Ovary (tissue), 9 donors: ENCODE data around the gene AMBRA1. TPM values are rescaled to one million over a fixed set of nuclear protein-coding genes. Genes with fewer than 3 reads are reported as not detected.

Source experiments
- DNase-seq, 5 donors: peaks; one replicate each; pipeline ENCODE4 v3.0.0-alpha.2; 2019 to 2020
- H3K27ac ChIP-seq, 2 donors: fragments of 200-600 bp; one replicate each; pipeline versions ENCODE4 v1.5.1 to v1.8.0; 2019 to 2022
- H3K27me3 ChIP-seq: fragments of 200-600 bp; one replicate; pipeline ENCODE4 v1.8.0; 2022
- H3K36me3 ChIP-seq: fragments of 200-600 bp; sonication (generic); one replicate; pipeline ENCODE4 v1.5.1; 2019
- H3K4me1 ChIP-seq: one replicate; pipeline ENCODE4 v1.8.1; 2013; ENCODE audit warnings: mild to moderate bottlenecking, moderate library complexity; ENCODE audit not compliant: insufficient read depth
- H3K4me3 ChIP-seq: fragments of 200-600 bp; sonication (generic); one replicate; pipeline ENCODE4 v1.5.1; 2017
- H3K9me3 ChIP-seq, 2 donors: fragments of 200-600 bp in 1 of 2; sonication (generic) in 1 of 2; one replicate each; pipeline versions ENCODE4 v1.5.1 to v1.8.1; 2013 to 2019; ENCODE audit warnings: mild to moderate bottlenecking in 1 of 2, moderate library complexity in 1 of 2
- CTCF ChIP-seq, 3 donors: fragments of 450-650 bp in 2 of 3; fragments of 200-600 bp in 1 of 3; IDR thresholded peaks; one replicate each; pipeline versions ENCODE4 v1.5.1 to v1.8.0; 2016 to 2022; ENCODE audit warnings: antibody characterized with exemption in 3 of 3, mild to moderate bottlenecking in 1 of 3
- EP300 ChIP-seq: sonication (generic); formaldehyde crosslinking; IDR thresholded peaks from one replicate; pipeline ENCODE4 v1.6.1; 2017; ENCODE audit warnings: antibody characterized with exemption
- POLR2A ChIP-seq: fragments of 450-650 bp; IDR thresholded peaks from one replicate; pipeline ENCODE4 v1.6.1; 2017; ENCODE audit warnings: antibody characterized with exemption, mild to moderate bottlenecking, moderate library complexity
- WGBS, 3 donors: extraction: QIAGEN DNeasy Blood & Tissue Kit in 1 of 3; methylation state at CpG; one replicate each; pipeline versions ENCODE4 v1.1.5 to v1.1.7; 2013 to 2017; 5-methylcytosine and 5-hydroxymethylcytosine counted together
- intact Hi-C, 4 donors: fragments of 100-400 bp; cut with DNase I; formaldehyde crosslinking; loops; one replicate each; pipeline versions ENCODE4 v1.11.0 to v1.15.1; 2022 to 2023
- polyA plus RNA-seq, 2 donors: library from polyadenylated mRNA; stranded (reverse); fragments of 200-250 nt in 1 of 2; fragments of 350-450 nt in 1 of 2; fragmentation: Illumina TruSeq in 1 of 2; extraction: RNeasy Lipid Tissue Mini Kit (QIAGEN cat#74804) in 1 of 2; gene quantifications; one replicate each; pipeline ENCODE4 v1.2.3, GENCODE V29; 2013 to 2014
- total RNA-seq, 7 donors: library from RNA; depleted of rRNA in 2 of 7; stranded (reverse); fragments of >200 nt in 2 of 7; fragmentation: NEBNext Ultra II Directional in 3 of 7; extraction: Animal tissue kit (Norgen Biotek cat#: 25700) in 3 of 7; gene quantifications; one replicate each; pipeline versions ENCODE4 v1.1.0 to v1.2.4, GENCODE V29; 2016 to 2023
- donor health status: DM: no; HTN: no; CAD: no; lungs with moderate emphysema.
- donor health status: DM: no; HTN: no; CAD: no.
- donor health status: Bipolar disorder and iron deficiency.
- donor health status: DM: yes; HTN: yes; CAD: no.
- donor health status: DM: no; HTN: no; CAD: no.
- donor health status: DM: yes; HTN: yes; CAD: no.

AMBRA1 gene
- total and polyA plus RNA-seq, 9 donors: 18.7 to 38.1 (median 30.1) TPM

GRCh38 chr11:46393231-46393616, 200.6 kb downstream of the AMBRA1 start:
- H3K4me1 ChIP-seq: peaks cover 19% of the 10 kb centered on the region
- no peak for TF ChIP-seq POLR2A
- no peak for TF ChIP-seq CTCF (IDR thresholded peaks at IDR 0.05)
- no peak for TF ChIP-seq EP300
- intact Hi-C loops: loop anchor here in 1 of 4 donors (10.0 kb wide), 1 partner anchor 222 kb away; the partner anchor contains the start of genes ATG13 and HARBI1
- WGBS, 3 donors: 38 to 44% (median 44%) methylated on average over 4 of the region's 4 CpGs
- no peaks in the 10 kb centered on the region for H3K9me3 ChIP-seq
- peaks cover 4% of the 10 kb centered on the region for H3K27me3 ChIP-seq
- DNase-seq: no peak
- H3K36me3 ChIP-seq: no peaks in the 10 kb centered on the region
- H3K27ac ChIP-seq: no peak overlapping the region
- no peak overlapping the region for H3K4me3 ChIP-seq

GRCh38 chr11:46392421-46393230, 201.2 kb downstream of the AMBRA1 start:
- TF ChIP-seq POLR2A (no peak), EP300 (no peak)
- peak; percentile 80 to 92 (median 87) for DNase-seq
- WGBS, 3 donors: 1 to 3% (median 2%) methylated on average over 53 to 71 of the region's 71 CpGs
- H3K36me3 ChIP-seq: no peaks in the 10 kb centered on the region
- H3K27me3 ChIP-seq: peaks cover 4% of the 10 kb centered on the region
- no peak overlapping the region for H3K4me3 ChIP-seq
- intact Hi-C loops: loop anchor here in 1 of 4 donors (10.0 kb wide), 1 partner anchor 222 kb away; the partner anchor contains the start of genes ATG13 and HARBI1
- H3K9me3 ChIP-seq: no peaks in the 10 kb centered on the region
- no peak overlapping the region for H3K27ac ChIP-seq
- peaks cover 19% of the 10 kb centered on the region for H3K4me1 ChIP-seq

- Histone ChIP-seq H3K4me1 (peaks cover 19% of the 10 kb centered on the region), H3K9me3 (no peaks in the 10 kb centered on the region), H3K4me3 (peak within 1 kb of the TSS; percentile 17), H3K36me3 (no peaks in the 10 kb centered on the region), H3K27ac (no peak within 1 kb of the TSS), H3K27me3 (peaks cover 4% of the 10 kb centered on the region)
- intact Hi-C loops: loop anchor here in 1 of 4 donors (10.0 kb wide), 1 partner anchor 223 kb away; the partner anchor contains the start of genes ATG13 and HARBI1
- peak in 1 of 5 donors; percentile 53 for DNase-seq
- WGBS, 3 donors: 0 to 1% (median 1%) methylated on average over 4 to 123 of the region's 123 CpGs
- TF ChIP-seq POLR2A (no peak), CTCF (IDR thresholded peaks at IDR 0.05) (no peak), EP300 (no peak)
Measured at GRCh38 chr11:46391578-46392420, 202.0 kb downstream of the AMBRA1 start, which contains the start of gene CHRM4. Gene CHRM4, minus strand, starts transcription at chr11:46391776. Its CDS starts 5,219 bp downstream, at chr11:46386557.

- no peak overlapping the region for H3K27ac ChIP-seq
- H3K4me3 ChIP-seq: no peak overlapping the region
- TF ChIP-seq EP300 (no peak), CTCF (IDR thresholded peaks at IDR 0.05) (no peak), POLR2A (no peak)
- no peaks in the 10 kb centered on the region for H3K36me3 ChIP-seq
- 0 to 4% (median 1%) methylated on average over 1 to 31 of the region's 31 CpGs for WGBS, 3 donors
- peaks cover 19% of the 10 kb centered on the region for H3K4me1 ChIP-seq
- H3K27me3 ChIP-seq: peaks cover 6% of the 10 kb centered on the region
- intact Hi-C loops: loop anchor here in 1 of 4 donors (10.0 kb wide), 1 partner anchor 224 kb away; the partner anchor contains the start of genes ATG13 and HARBI1
- DNase-seq: peak in 1 of 5 donors; percentile 40
- no peaks in the 10 kb centered on the region for H3K9me3 ChIP-seq
Measured at GRCh38 chr11:46391186-46391577, 202.6 kb downstream of the AMBRA1 start.
